ENCODE data around the gene ADAMTSL1.
A peak's percentile ranks its signal among the peaks of the same experiment; 100 is the strongest.

Gene ADAMTSL1

GRCh38 chr9:18478501-18479361, 4.8 kb downstream of the ADAMTSL1 start:
- H3K4me3 Mint-ChIP-seq: no peak overlapping the region
- H3K27ac Mint-ChIP-seq: no peak overlapping the region
- TF ChIP-seq, protein P1, sequence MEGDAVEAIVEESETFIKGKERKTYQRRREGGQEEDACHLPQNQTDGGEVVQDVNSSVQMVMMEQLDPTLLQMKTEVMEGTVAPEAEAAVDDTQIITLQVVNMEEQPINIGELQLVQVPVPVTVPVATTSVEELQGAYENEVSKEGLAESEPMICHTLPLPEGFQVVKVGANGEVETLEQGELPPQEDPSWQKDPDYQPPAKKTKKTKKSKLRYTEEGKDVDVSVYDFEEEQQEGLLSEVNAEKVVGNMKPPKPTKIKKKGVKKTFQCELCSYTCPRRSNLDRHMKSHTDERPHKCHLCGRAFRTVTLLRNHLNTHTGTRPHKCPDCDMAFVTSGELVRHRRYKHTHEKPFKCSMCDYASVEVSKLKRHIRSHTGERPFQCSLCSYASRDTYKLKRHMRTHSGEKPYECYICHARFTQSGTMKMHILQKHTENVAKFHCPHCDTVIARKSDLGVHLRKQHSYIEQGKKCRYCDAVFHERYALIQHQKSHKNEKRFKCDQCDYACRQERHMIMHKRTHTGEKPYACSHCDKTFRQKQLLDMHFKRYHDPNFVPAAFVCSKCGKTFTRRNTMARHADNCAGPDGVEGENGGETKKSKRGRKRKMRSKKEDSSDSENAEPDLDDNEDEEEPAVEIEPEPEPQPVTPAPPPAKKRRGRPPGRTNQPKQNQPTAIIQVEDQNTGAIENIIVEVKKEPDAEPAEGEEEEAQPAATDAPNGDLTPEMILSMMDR (IDR thresholded peaks at IDR 0.05): no peak
- H3K27me3 Mint-ChIP-seq (ENCODE audit: low read depth, poor library complexity): peaks cover 4% of the 10 kb centered on the region
- DNase-seq: no peak
- no peaks in the 10 kb centered on the region for H3K9me3 Mint-ChIP-seq
- no peaks in the 10 kb centered on the region for H3K36me3 Mint-ChIP-seq (ENCODE audit: low read depth)
- peaks cover 22% of the 10 kb centered on the region for H3K4me1 Mint-ChIP-seq

GRCh38 chr9:18479405-18479804, 5.5 kb downstream of the ADAMTSL1 start:
- Mint-ChIP-seq H3K36me3 (ENCODE audit: low read depth) (no peaks in the 10 kb centered on the region), H3K4me3 (no peak overlapping the region), H3K4me1 (peaks cover 15% of the 10 kb centered on the region), H3K27me3 (ENCODE audit: low read depth, poor library complexity) (peaks cover 4% of the 10 kb centered on the region), H3K27ac (no peak overlapping the region), H3K9me3 (no peaks in the 10 kb centered on the region)
- TF ChIP-seq, protein P1 (IDR thresholded peaks at IDR 0.05): no peak
- DNase-seq: no peak

GRCh38 chr9:18480662-18481093, 6.7 kb downstream of the ADAMTSL1 start:
- TF ChIP-seq, protein P1 (IDR thresholded peaks at IDR 0.05): no peak
- H3K4me1 Mint-ChIP-seq: peaks cover 12% of the 10 kb centered on the region
- H3K4me3 Mint-ChIP-seq: no peak overlapping the region
- no peaks in the 10 kb centered on the region for H3K9me3 Mint-ChIP-seq
- no peak overlapping the region for H3K27ac Mint-ChIP-seq
- no peaks in the 10 kb centered on the region for H3K36me3 Mint-ChIP-seq (ENCODE audit: low read depth)
- peaks cover 7% of the 10 kb centered on the region for H3K27me3 Mint-ChIP-seq (ENCODE audit: low read depth, poor library complexity)
- no peak for DNase-seq

DNA sequence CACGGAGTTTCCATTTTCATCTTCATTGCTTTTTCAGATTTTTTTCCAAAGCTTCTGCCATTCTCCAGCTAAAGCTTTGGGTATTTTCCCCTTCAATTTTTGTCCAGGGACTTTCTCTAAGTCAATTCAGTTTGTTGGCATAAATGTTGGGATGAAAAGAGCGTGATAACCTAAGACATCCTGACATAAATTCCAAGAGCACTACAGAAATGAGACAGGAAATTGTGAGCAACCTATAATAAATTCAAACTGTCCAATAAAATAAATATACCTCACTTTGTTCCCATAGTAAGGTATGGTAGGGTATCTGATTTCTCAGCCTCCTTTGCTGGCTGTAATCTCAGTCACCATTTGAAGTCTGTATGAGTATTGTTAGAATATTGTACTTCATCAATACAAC, 8.4 kb downstream of the ADAMTSL1 start:
- peaks cover 7% of the 10 kb centered on the region for H3K27me3 Mint-ChIP-seq (ENCODE audit: low read depth, poor library complexity)

GRCh38 chr9:18485714-18486113, 11.8 kb downstream of the ADAMTSL1 start:
- H3K36me3 Mint-ChIP-seq (ENCODE audit: low read depth): no peaks in the 10 kb centered on the region
- H3K9me3 Mint-ChIP-seq: no peaks in the 10 kb centered on the region
- TF ChIP-seq, protein P1 (IDR thresholded peaks at IDR 0.05): no peak
- H3K4me1 Mint-ChIP-seq: peaks cover 6% of the 10 kb centered on the region
- H3K4me3 Mint-ChIP-seq: no peak overlapping the region
- peaks cover 8% of the 10 kb centered on the region for H3K27me3 Mint-ChIP-seq (ENCODE audit: low read depth, poor library complexity)
- peak overlapping the region; percentile 76 for H3K27ac Mint-ChIP-seq
- no peak for DNase-seq

More for the DNA sequence above, 8.4 kb downstream of the ADAMTSL1 start:
- DNase-seq: no peak
- TF ChIP-seq, protein P1 (IDR thresholded peaks at IDR 0.05): no peak
- H3K27ac Mint-ChIP-seq: no peak overlapping the region
- H3K4me3 Mint-ChIP-seq: no peak overlapping the region
- H3K9me3 Mint-ChIP-seq: no peaks in the 10 kb centered on the region
- peaks cover 12% of the 10 kb centered on the region for H3K4me1 Mint-ChIP-seq
- H3K36me3 Mint-ChIP-seq (ENCODE audit: low read depth): no peaks in the 10 kb centered on the region

DNA sequence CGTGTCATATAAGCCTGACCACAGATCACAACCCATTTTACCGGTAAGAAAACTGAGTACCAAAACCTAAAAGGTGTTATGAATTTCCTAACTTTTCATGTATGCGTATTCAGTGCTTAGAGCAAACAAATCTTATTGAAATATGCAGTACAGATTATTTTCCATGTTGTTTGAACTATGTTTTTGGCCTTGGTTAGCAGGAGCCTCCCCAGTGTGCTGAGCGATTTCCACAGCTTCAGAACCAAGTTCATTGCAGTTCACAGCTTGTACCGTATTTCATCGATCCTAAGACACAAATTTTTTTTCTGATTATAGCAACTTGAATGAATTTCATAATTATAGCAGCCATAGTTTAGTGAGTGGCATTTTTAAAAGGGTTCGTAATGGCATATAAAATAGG, 13.7 kb downstream of the ADAMTSL1 start:
- peaks cover 6% of the 10 kb centered on the region for H3K4me1 Mint-ChIP-seq

More for the DNA sequence above, 13.7 kb downstream of the ADAMTSL1 start:
- TF ChIP-seq, protein P1 (IDR thresholded peaks at IDR 0.05): no peak
- Mint-ChIP-seq H3K27me3 (ENCODE audit: low read depth, poor library complexity) (peaks cover 8% of the 10 kb centered on the region), H3K9me3 (no peaks in the 10 kb centered on the region), H3K27ac (no peak overlapping the region), H3K4me3 (no peak overlapping the region), H3K36me3 (ENCODE audit: low read depth) (no peaks in the 10 kb centered on the region)
- no peak for DNase-seq
